ENCODE results near the gene MAPK8IP1. TPM values are rescaled to one million over a fixed set of nuclear protein-coding genes. Genes with fewer than 3 reads are reported as not detected.
A peak's percentile ranks its signal among the peaks of the same experiment; 100 is the strongest.

MAPK8IP1 gene
- total RNA-seq, 2 experiments from 2014 or later = 0.22 to 0.57 TPM

- peaks cover 7% of the 10 kb centered on the region for H3K36me3 Mint-ChIP-seq (ENCODE audit: low read depth)
Measured at GRCh38 chr11:45884596-45885185, 760 bp upstream of the MAPK8IP1 start.

GRCh38 chr11:45885921-45886721, 670 bp downstream of the MAPK8IP1 start:
- Mint-ChIP-seq H3K27me3 (ENCODE audit: low read depth) (peaks cover 3% of the 10 kb centered on the region), H3K9me3 (no peaks in the 10 kb centered on the region), H3K4me1 (ENCODE audit: low read depth) (peaks cover 6% of the 10 kb centered on the region), H3K27ac (no peak overlapping the region), H3K36me3 (ENCODE audit: low read depth) (no peaks in the 10 kb centered on the region), H3K4me3 (peak overlapping the region; percentile 8)
- intact Hi-C loops (cut with micrococcal nuclease) = loop anchor here (1.0 kb wide), 4 partner anchors 13 to 234 kb away; partner anchors contain the start of genes CRY2 and PEX16
- DNase-seq = no peak
- CTCF ChIA-PET = no interaction called here

More at GRCh38 chr11:45884596-45885185, 760 bp upstream of the MAPK8IP1 start:
- H3K9me3 Mint-ChIP-seq = no peaks in the 10 kb centered on the region
- intact Hi-C loops (cut with micrococcal nuclease) = loop anchor here (1.0 kb wide), 4 partner anchors 15 to 236 kb away; partner anchors contain the start of genes CRY2 and PEX16
- H3K27me3 Mint-ChIP-seq (ENCODE audit: low read depth) = no peaks in the 10 kb centered on the region
- CTCF ChIA-PET = no interaction called here
- DNase-seq = no peak
- peaks cover 6% of the 10 kb centered on the region for H3K4me1 Mint-ChIP-seq (ENCODE audit: low read depth)
- H3K27ac Mint-ChIP-seq = no peak overlapping the region
- H3K4me3 Mint-ChIP-seq = peak overlapping the region; percentile 56

- intact Hi-C loops (cut with micrococcal nuclease) = no loop called here
- CTCF ChIA-PET = no interaction called here
- Mint-ChIP-seq H3K4me1 (ENCODE audit: low read depth) (peaks cover 6% of the 10 kb centered on the region), H3K27ac (no peak overlapping the region), H3K36me3 (ENCODE audit: low read depth) (no peaks in the 10 kb centered on the region), H3K9me3 (no peaks in the 10 kb centered on the region), H3K27me3 (ENCODE audit: low read depth) (peaks cover 3% of the 10 kb centered on the region), H3K4me3 (no peak overlapping the region)
- DNase-seq = no peak
Measured at GRCh38 chr11:45886816-45887520, 1.5 kb downstream of the MAPK8IP1 start.

GRCh38 chr11:45887587-45887986, 2.1 kb downstream of the MAPK8IP1 start:
- H3K4me3 Mint-ChIP-seq = no peak overlapping the region
- CTCF ChIA-PET = no interaction called here
- DNase-seq = no peak
- H3K4me1 Mint-ChIP-seq (ENCODE audit: low read depth) = peaks cover 6% of the 10 kb centered on the region
- H3K27me3 Mint-ChIP-seq (ENCODE audit: low read depth) = peaks cover 3% of the 10 kb centered on the region
- intact Hi-C loops (cut with micrococcal nuclease) = no loop called here
- H3K36me3 Mint-ChIP-seq (ENCODE audit: low read depth) = no peaks in the 10 kb centered on the region
- H3K9me3 Mint-ChIP-seq = no peaks in the 10 kb centered on the region
- H3K27ac Mint-ChIP-seq = no peak overlapping the region

- CTCF ChIA-PET = interaction anchor here (0.6 kb wide), 1 partner anchor 599 kb away, joined by 3 read pairs; no protein-coding TSS in a partner anchor
- Mint-ChIP-seq H3K4me1 (ENCODE audit: low read depth) (peaks cover 5% of the 10 kb centered on the region), H3K4me3 (no peak overlapping the region), H3K27me3 (ENCODE audit: low read depth) (peaks cover 6% of the 10 kb centered on the region), H3K27ac (no peak overlapping the region), H3K36me3 (ENCODE audit: low read depth) (no peaks in the 10 kb centered on the region), H3K9me3 (no peaks in the 10 kb centered on the region)
- intact Hi-C loops (cut with micrococcal nuclease) = no loop called here
- no peak for DNase-seq
Measured at GRCh38 chr11:45889555-45889954, 4.1 kb downstream of the MAPK8IP1 start.

- intact Hi-C loops (cut with micrococcal nuclease) = no loop called here
- CTCF ChIA-PET = interaction anchor here (0.6 kb wide), 1 partner anchor 599 kb away, joined by 3 read pairs; no protein-coding TSS in a partner anchor
- H3K4me3 Mint-ChIP-seq = no peak overlapping the region
- no peak for DNase-seq
- H3K27ac Mint-ChIP-seq = no peak overlapping the region
- no peaks in the 10 kb centered on the region for H3K36me3 Mint-ChIP-seq (ENCODE audit: low read depth)
- no peaks in the 10 kb centered on the region for H3K9me3 Mint-ChIP-seq
- H3K27me3 Mint-ChIP-seq (ENCODE audit: low read depth) = peaks cover 9% of the 10 kb centered on the region
- H3K4me1 Mint-ChIP-seq (ENCODE audit: low read depth) = peaks cover 3% of the 10 kb centered on the region
Measured at GRCh38 chr11:45889966-45890365, 4.5 kb downstream of the MAPK8IP1 start.

GRCh38 chr11:45890886-45891550, 5.6 kb downstream of the MAPK8IP1 start:
- no peak overlapping the region for H3K27ac Mint-ChIP-seq
- CTCF ChIA-PET = no interaction called here
- H3K27me3 Mint-ChIP-seq (ENCODE audit: low read depth) = peaks cover 13% of the 10 kb centered on the region
- H3K9me3 Mint-ChIP-seq = no peaks in the 10 kb centered on the region
- no peak for DNase-seq
- intact Hi-C loops (cut with micrococcal nuclease) = no loop called here
- H3K4me3 Mint-ChIP-seq = no peak overlapping the region
- H3K4me1 Mint-ChIP-seq (ENCODE audit: low read depth) = no peaks in the 10 kb centered on the region
- H3K36me3 Mint-ChIP-seq (ENCODE audit: low read depth) = no peaks in the 10 kb centered on the region

GRCh38 chr11:45892856-45893255, 7.4 kb downstream of the MAPK8IP1 start:
- CTCF ChIA-PET = interaction anchor here (1.2 kb wide), 1 partner anchor 50 kb away, joined by 3 read pairs; no protein-coding TSS in a partner anchor
- no peaks in the 10 kb centered on the region for H3K4me1 Mint-ChIP-seq (ENCODE audit: low read depth)
- intact Hi-C loops (cut with micrococcal nuclease) = no loop called here
- H3K36me3 Mint-ChIP-seq (ENCODE audit: low read depth) = no peaks in the 10 kb centered on the region
- DNase-seq = no peak
- no peaks in the 10 kb centered on the region for H3K9me3 Mint-ChIP-seq
- peaks cover 22% of the 10 kb centered on the region for H3K27me3 Mint-ChIP-seq (ENCODE audit: low read depth)
- no peak overlapping the region for H3K27ac Mint-ChIP-seq
- H3K4me3 Mint-ChIP-seq = no peak overlapping the region

GRCh38 chr11:45894555-45895247, 9.2 kb downstream of the MAPK8IP1 start:
- CTCF ChIA-PET = no interaction called here
- H3K36me3 Mint-ChIP-seq (ENCODE audit: low read depth) = no peaks in the 10 kb centered on the region
- no peaks in the 10 kb centered on the region for H3K9me3 Mint-ChIP-seq
- no peaks in the 10 kb centered on the region for H3K4me1 Mint-ChIP-seq (ENCODE audit: low read depth)
- intact Hi-C loops (cut with micrococcal nuclease) = no loop called here
- H3K27me3 Mint-ChIP-seq (ENCODE audit: low read depth) = peaks cover 33% of the 10 kb centered on the region
- no peak overlapping the region for H3K27ac Mint-ChIP-seq
- DNase-seq = no peak
- H3K4me3 Mint-ChIP-seq = no peak overlapping the region

GRCh38 chr11:45895553-45896259, 10.3 kb downstream of the MAPK8IP1 start:
- no peak overlapping the region for H3K4me3 Mint-ChIP-seq
- no peaks in the 10 kb centered on the region for H3K9me3 Mint-ChIP-seq
- H3K27me3 Mint-ChIP-seq (ENCODE audit: low read depth) = peaks cover 33% of the 10 kb centered on the region
- peaks cover 2% of the 10 kb centered on the region for H3K4me1 Mint-ChIP-seq (ENCODE audit: low read depth)
- no peak for DNase-seq
- intact Hi-C loops (cut with micrococcal nuclease) = no loop called here
- no peaks in the 10 kb centered on the region for H3K36me3 Mint-ChIP-seq (ENCODE audit: low read depth)
- CTCF ChIA-PET = no interaction called here
- no peak overlapping the region for H3K27ac Mint-ChIP-seq

GRCh38 chr11:45896422-45896984, 11.1 kb downstream of the MAPK8IP1 start:
- CTCF ChIA-PET = no interaction called here
- no peak overlapping the region for H3K27ac Mint-ChIP-seq

More at GRCh38 chr11:45896422-45896984, 11.1 kb downstream of the MAPK8IP1 start:
- Mint-ChIP-seq H3K4me3 (no peak overlapping the region), H3K9me3 (no peaks in the 10 kb centered on the region), H3K36me3 (ENCODE audit: low read depth) (no peaks in the 10 kb centered on the region), H3K27me3 (ENCODE audit: low read depth) (peaks cover 36% of the 10 kb centered on the region), H3K4me1 (ENCODE audit: low read depth) (peaks cover 2% of the 10 kb centered on the region)
- intact Hi-C loops (cut with micrococcal nuclease) = no loop called here
- no peak for DNase-seq
